SK-N-SH (cell line): ENCODE data around the gene SHISA2. TPM values are rescaled to one million over a fixed set of nuclear protein-coding genes. Genes with fewer than 3 reads are reported as not detected.

Experiments
- CTCF ChIA-PET: fragments of 300-600, 350-600 bp; formaldehyde crosslinking; extraction: SDS; loops from one replicate; lab custom pipeline; 2021; lab: Yijun Ruan, JAX
- POLR2A ChIA-PET: fragments of 350-600 bp; sonication (Branson Sonifier 250); formaldehyde crosslinking; extraction: SDS; loops from one replicate; lab custom pipeline; 2020; ENCODE audit warnings: antibody characterized with exemption, inconsistent platforms; lab: Yijun Ruan, JAX
- DNase-seq: peaks from one replicate; pipeline ENCODE4 v3.0.0; 2012
- H2AFZ ChIP-seq: fragments of 200-600 bp; sonication (generic); 2 replicates; pipeline ENCODE4 v1.8.1; 2016; ENCODE audit warnings: antibody characterized with exemption, mild to moderate bottlenecking, low read depth
- H3F3A ChIP-seq: fragments of 200-600 bp; sonication (generic); replicated peaks from 2 replicates; pipeline ENCODE3; 2016; ENCODE audit warnings: antibody characterized with exemption, mild to moderate bottlenecking; ENCODE audit not compliant: insufficient read depth
- H3K27ac ChIP-seq, 2 experiments: fragments of 200-500 bp in 1 of 2; fragments of 200-600 bp in 1 of 2; sonication (Bioruptor generic) in 1 of 2; sonication (generic), shearing (Covaris generic) in 1 of 2; 2 replicates each; pipeline versions ENCODE4 v1.5.1 to v1.6.1; 2014 to 2016; ENCODE audit warnings: low read depth in 2 of 2, inconsistent platforms in 1 of 2, low read length in 1 of 2, mild to moderate bottlenecking in 1 of 2, mixed read lengths in 1 of 2
- H3K27me3 ChIP-seq: fragments of 200-600 bp; sonication (generic), shearing (Covaris generic); 2 replicates; pipeline ENCODE4 v1.6.1; 2016; ENCODE audit warnings: mixed run types; ENCODE audit not compliant: insufficient read depth
- H3K36me3 ChIP-seq, 2 experiments: fragments of 200-500 bp in 1 of 2; fragments of 200-600 bp in 1 of 2; sonication (Bioruptor generic) in 1 of 2; sonication (generic) in 1 of 2; replicated peaks in 1 of 2; 2 replicates each; pipeline versions ENCODE3 to v1.5.1; 2014 to 2016; ENCODE audit warnings: low read length in 1 of 2, mild to moderate bottlenecking in 1 of 2; ENCODE audit not compliant: insufficient read depth in 2 of 2, control insufficient read depth in 1 of 2
- H3K4me1 ChIP-seq, 2 experiments: fragments of 200-500 bp in 1 of 2; fragments of 200-600 bp in 1 of 2; sonication (Bioruptor generic) in 1 of 2; sonication (generic), shearing (Covaris generic) in 1 of 2; 2 replicates each; pipeline versions ENCODE4 v1.5.1 to v1.6.1; 2014 to 2016; ENCODE audit warnings: low read depth in 1 of 2, low read length in 1 of 2, mixed run types in 1 of 2; ENCODE audit not compliant: insufficient read depth in 2 of 2, control insufficient read depth in 1 of 2
- H3K4me2 ChIP-seq: fragments of 200-600 bp; sonication (generic), shearing (Covaris generic); 2 replicates; pipeline ENCODE4 v1.6.1; 2017; ENCODE audit warnings: mixed run types
- H3K4me3 ChIP-seq, 2 experiments: fragments of 200-500 bp in 1 of 2; fragments of 200-600 bp in 1 of 2; sonication (Bioruptor generic) in 1 of 2; sonication (generic), shearing (Covaris generic) in 1 of 2; 2 replicates each; pipeline versions ENCODE4 v1.5.1 to v1.8.1; 2014 to 2016; ENCODE audit warnings: low read depth in 2 of 2, inconsistent platforms in 1 of 2, low read length in 1 of 2, mild to moderate bottlenecking in 1 of 2, mixed read lengths in 1 of 2, moderate library complexity in 1 of 2
- H3K79me2 ChIP-seq: fragments of 200-600 bp; sonication (generic); 2 replicates; pipeline ENCODE4 v1.8.1; 2017; ENCODE audit warnings: mild to moderate bottlenecking; ENCODE audit not compliant: insufficient read depth
- H3K9ac ChIP-seq: fragments of 200-600 bp; sonication (generic); 2 replicates; pipeline ENCODE4 v1.6.1; 2017; ENCODE audit warnings: mixed run types
- H3K9me2 ChIP-seq: fragments of 200-600 bp; sonication (generic); 2 replicates; pipeline ENCODE4 v1.6.1; 2017; ENCODE audit warnings: mixed run types
- H3K9me3 ChIP-seq: fragments of 200-600 bp; sonication (generic); 2 replicates; pipeline ENCODE4 v1.6.1; 2017; ENCODE audit warnings: mixed run types, mild to moderate bottlenecking, moderate library complexity
- H4K20me1 ChIP-seq: fragments of 200-600 bp; sonication (generic); 2 replicates; pipeline ENCODE4 v1.6.1; 2017; ENCODE audit warnings: mild to moderate bottlenecking, mixed run types; ENCODE audit not compliant: insufficient read depth
- EP300 ChIP-seq, 2 experiments: IDR thresholded peaks; 2 replicates each; pipeline versions ENCODE4 v1.4.0 to v1.6.1; 2012; ENCODE audit warnings: borderline replicate concordance in 1 of 2, low read depth in 1 of 2, low read length in 1 of 2
- EZH2phosphoT487 ChIP-seq: fragments of 200-600 bp; sonication (generic); IDR thresholded peaks from 2 replicates; pipeline ENCODE4 v1.6.1; 2017; ENCODE audit warnings: low read depth, mixed run types, mild to moderate bottlenecking, antibody characterized with exemption, moderate library complexity, borderline replicate concordance
- JUND ChIP-seq: IDR thresholded peaks from 2 replicates; pipeline ENCODE4 v1.4.0; 2012
- MEF2A ChIP-seq: IDR thresholded peaks from 2 replicates; pipeline ENCODE4 v1.4.0; 2012; ENCODE audit warnings: low read depth, borderline replicate concordance
- MXI1 ChIP-seq: IDR thresholded peaks from 2 replicates; pipeline ENCODE4 v1.6.1; 2012; ENCODE audit warnings: mild to moderate bottlenecking, low read depth, low read length, improper control_type of control experiment
- POLR2AphosphoS5 ChIP-seq: IDR thresholded peaks from 2 replicates; pipeline ENCODE4 v1.6.1; 2012; ENCODE audit warnings: low read depth, low read length
- RXRA ChIP-seq: IDR thresholded peaks from 2 replicates; pipeline ENCODE4 v1.4.0; 2012; ENCODE audit warnings: low read depth, mild to moderate bottlenecking, borderline replicate concordance
- SMC3 ChIP-seq: IDR thresholded peaks from 2 replicates; pipeline ENCODE4 v1.6.1; 2012; ENCODE audit warnings: low read depth, low read length, improper control_type of control experiment
- WGBS: methylation state at CpG from one replicate; pipeline ENCODE4 v1.1.6; 2017; ENCODE audit warnings: low lambda C conversion rate; 5-methylcytosine and 5-hydroxymethylcytosine counted together
- polyA plus RNA-seq, 3 experiments: library from polyadenylated mRNA; depleted of rRNA; stranded (reverse); fragments of >200 nt; gene quantifications; 2 replicates each; pipeline ENCODE4 v1.2.3, GENCODE V29; 2012
- TF ChIP-seq, protein P1 (sequence below): IDR thresholded peaks from 2 replicates; pipeline ENCODE4 v1.4.0; 2012; ENCODE audit warnings: low read depth, borderline replicate concordance

The SHISA2 gene
- polyA plus RNA-seq, 1 of the 3 experiments (the other 2 are of a cell fraction), result not detected

DNA sequence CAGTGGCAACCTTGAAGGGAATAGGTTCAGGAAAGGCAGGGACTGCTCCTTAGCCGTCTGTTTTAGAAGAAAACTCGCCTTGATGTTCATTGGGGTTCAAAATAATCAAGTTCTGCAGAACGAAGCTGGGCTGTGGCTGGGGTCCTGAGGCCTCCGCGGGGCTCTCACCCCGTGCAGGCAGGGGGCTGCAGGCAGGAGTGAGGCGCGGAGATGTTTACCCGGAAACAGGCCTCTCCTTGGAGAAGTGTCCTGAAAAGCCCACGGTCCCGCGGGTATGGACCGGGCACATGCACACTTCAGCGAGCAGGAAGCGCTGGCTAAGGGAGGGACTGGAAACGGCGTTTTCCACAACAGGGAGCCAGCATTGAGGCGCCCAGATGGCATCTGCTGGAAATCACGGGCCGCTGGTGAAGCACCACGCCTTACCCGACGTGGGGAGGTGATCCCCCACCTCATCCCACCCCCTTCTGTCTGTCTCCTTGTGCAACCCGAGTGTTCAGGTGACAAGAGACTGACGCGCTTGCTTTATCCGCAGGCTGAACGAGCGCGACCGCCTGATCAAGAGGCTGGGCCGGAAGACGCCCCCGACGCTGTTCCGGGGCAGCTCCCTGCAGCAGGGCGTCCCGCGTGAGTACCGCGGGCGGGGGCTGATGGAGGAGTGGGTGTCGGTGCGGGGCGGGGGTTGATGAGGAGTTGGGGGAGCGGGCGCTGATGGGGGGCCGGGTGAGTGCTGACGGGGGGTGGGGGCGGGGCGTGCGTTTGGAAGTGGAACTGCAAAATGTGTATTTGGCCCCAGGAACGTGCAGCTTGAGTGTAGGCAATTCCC, 39.6 kb downstream of the SHISA2 start:
- no peak for DNase-seq
- TF ChIP-seq RXRA (no peak), MXI1 (no peak), EZH2phosphoT487 (no peak), JUND (no peak), EP300 (IDR thresholded peaks at IDR 0.05; ENCODE audit: borderline replicate concordance in 1 of 2, low read depth in 1 of 2, low read length in 1 of 2) (no peak), SMC3 (no peak), MEF2A (no peak), POLR2AphosphoS5 (no peak)
- TF ChIP-seq, protein P1, sequence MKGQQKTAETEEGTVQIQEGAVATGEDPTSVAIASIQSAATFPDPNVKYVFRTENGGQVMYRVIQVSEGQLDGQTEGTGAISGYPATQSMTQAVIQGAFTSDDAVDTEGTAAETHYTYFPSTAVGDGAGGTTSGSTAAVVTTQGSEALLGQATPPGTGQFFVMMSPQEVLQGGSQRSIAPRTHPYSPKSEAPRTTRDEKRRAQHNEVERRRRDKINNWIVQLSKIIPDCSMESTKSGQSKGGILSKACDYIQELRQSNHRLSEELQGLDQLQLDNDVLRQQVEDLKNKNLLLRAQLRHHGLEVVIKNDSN, result no peak
- TF ChIP-seq, all 33 proteins: peak for 0
- Histone ChIP-seq H4K20me1 (no peaks in the 10 kb centered on the region), H3K79me2 (no peaks in the 10 kb centered on the region), H3K9me3 (no peaks in the 10 kb centered on the region), H3F3A (no peaks in the 10 kb centered on the region), H3K4me3 (no peak overlapping the region), H3K4me2 (no peak overlapping the region), H3K36me3 (no peaks in the 10 kb centered on the region), H2AFZ (no peak overlapping the region), H3K9ac (no peak overlapping the region), H3K27ac (no peak overlapping the region), H3K9me2 (no peaks in the 10 kb centered on the region), H3K4me1 (no peaks in the 10 kb centered on the region; a peak in 1 of 4 replicates), H3K27me3 (no peaks in the 10 kb centered on the region)
- CTCF ChIA-PET, result no interaction called here
- POLR2A ChIA-PET, result no interaction called here
- 78% methylated on average over 42 of the region's 53 CpGs for WGBS

DNA sequence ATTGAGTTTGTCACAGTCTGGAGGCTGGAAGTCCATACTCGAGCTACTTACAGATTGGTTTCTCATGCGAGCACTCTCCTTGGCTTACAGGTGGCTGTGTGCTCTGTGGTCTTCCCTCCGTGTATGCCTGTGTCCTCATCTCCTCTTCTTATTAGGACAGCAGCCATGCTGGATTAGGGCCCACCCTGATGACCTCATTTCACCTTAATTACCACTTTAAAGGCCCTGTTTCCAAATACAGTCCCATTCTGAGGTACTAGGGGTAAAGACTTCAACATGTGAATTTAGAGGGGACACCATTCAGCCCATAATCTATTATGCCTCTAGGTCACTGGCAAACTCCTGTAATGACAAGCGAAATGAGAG, 40.6 kb downstream of the SHISA2 start:
- no peaks in the 10 kb centered on the region for H3K79me2 ChIP-seq
- no peaks in the 10 kb centered on the region for H3F3A ChIP-seq
- no peak overlapping the region for H2AFZ ChIP-seq
- ChIA-PET CTCF (interaction anchor here (2.0 kb wide), 1 partner anchor 10 kb away, joined by 5 read pairs; no protein-coding TSS in a partner anchor), POLR2A (no interaction called here)
- no peak overlapping the region for H3K4me3 ChIP-seq
- no peaks in the 10 kb centered on the region; a peak in 1 of 4 replicates for H3K4me1 ChIP-seq
- no peak overlapping the region for H3K4me2 ChIP-seq
- no peaks in the 10 kb centered on the region for H3K27me3 ChIP-seq
- H3K9me2 ChIP-seq, result no peaks in the 10 kb centered on the region
- no peak for DNase-seq
- TF ChIP-seq, protein P1, result no peak
- no peaks in the 10 kb centered on the region for H4K20me1 ChIP-seq
- no peak overlapping the region for H3K9ac ChIP-seq
- no peak overlapping the region for H3K27ac ChIP-seq
- no peaks in the 10 kb centered on the region for H3K36me3 ChIP-seq
- 17% methylated on average over 4 of the region's 4 CpGs for whole genome bisulfite sequencing
- H3K9me3 ChIP-seq, result 0 out of 2 replicates have a peak, but pooled peaks cover 4% of the 10 kb centered on the region
